Panc1 (cell line): ENCODE measurements around the gene PNO1. TPM values are rescaled to one million over a fixed set of nuclear protein-coding genes. Genes with fewer than 3 reads are reported as not detected.

ENCODE experiments used
- ATAC-seq: fragments of 200-7000 bp; cut with Tn5 transposase; 2 replicates; pipeline ENCODE4 v1.9.1; 2020; ENCODE audit warnings: mild to moderate bottlenecking, moderate library complexity
- BruUV-seq: library from RNA; stranded (reverse); fragments of 400-500 nt; replicated peaks from 2 replicates; lab custom pipeline; 2021; lab: Mats Ljungman, UMichigan
- CTCF ChIA-PET: fragments of 300-600 bp; sonication (Branson Sonifier 250); formaldehyde crosslinking; loops from one replicate; lab custom pipeline; 2022; ENCODE audit warnings: antibody characterized with exemption; lab: Charles Lee
- POLR2A ChIA-PET: fragments of 300-600 bp; sonication (Branson Sonifier 250); formaldehyde crosslinking; loops from one replicate; lab custom pipeline; 2022; ENCODE audit warnings: antibody characterized with exemption; lab: Charles Lee
- DNase-seq: peaks from one replicate; pipeline ENCODE4 v3.0.0-alpha.2; 2010; ENCODE audit warnings: low read depth, low spot score
- H3K27ac ChIP-seq: 2 replicates; pipeline ENCODE4 v1.5.1; 2011; ENCODE audit warnings: mild to moderate bottlenecking, low read length, inconsistent platforms
- H3K27me3 ChIP-seq: fragments of 200-500 bp; sonication (Bioruptor generic); 2 replicates; pipeline ENCODE4 v1.6.0; 2014; ENCODE audit warnings: low read length, inconsistent platforms; ENCODE audit not compliant: control insufficient read depth, insufficient read depth
- H3K36me3 ChIP-seq: fragments of 200-500 bp; sonication (Bioruptor generic); 2 replicates; pipeline ENCODE4 v1.5.1; 2014; ENCODE audit warnings: inconsistent platforms, mild to moderate bottlenecking, low read length, moderate library complexity; ENCODE audit not compliant: control insufficient read depth, insufficient read depth
- H3K4me1 ChIP-seq: 2 replicates; pipeline ENCODE4 v1.5.1; 2011; ENCODE audit warnings: inconsistent platforms, mild to moderate bottlenecking, low read length, moderate library complexity; ENCODE audit not compliant: control insufficient read depth, insufficient read depth
- H3K4me3 ChIP-seq, 2 experiments: 2 replicates each; pipeline ENCODE4 v1.5.1; 2011 to 2012; ENCODE audit warnings: low read depth in 2 of 2, low read length in 2 of 2, mild to moderate bottlenecking in 2 of 2, inconsistent platforms in 1 of 2, moderate library complexity in 1 of 2
- H3K9me3 ChIP-seq: fragments of 200-500 bp; sonication (Bioruptor generic); 2 replicates; pipeline ENCODE4 v1.5.1; 2014; ENCODE audit warnings: low read depth, mild to moderate bottlenecking, inconsistent platforms, low read length, moderate library complexity; ENCODE audit not compliant: control insufficient read depth, insufficient read depth
- POLR2AphosphoS5 ChIP-seq: IDR thresholded peaks from 2 replicates; pipeline ENCODE4 v1.6.1; 2012; ENCODE audit warnings: mild to moderate bottlenecking, low read depth, low read length, moderate library complexity
- SIN3A ChIP-seq: IDR thresholded peaks from 2 replicates; pipeline ENCODE4 v1.6.1; 2012; ENCODE audit warnings: low read depth, mild to moderate bottlenecking, low read length, moderate library complexity, borderline replicate concordance; ENCODE audit not compliant: insufficient read depth
- TCF7L2 ChIP-seq: IDR thresholded peaks from 2 replicates; pipeline ENCODE4 v1.6.1; 2011; ENCODE audit warnings: mild to moderate bottlenecking, low read depth, low read length, inconsistent platforms
- in situ Hi-C: cut with HindIII; loops from 2 replicates; pipeline ENCODE4 v1.10.0; 2016; ENCODE audit warnings: low sequenced_read_pairs, low pct_unique_long_range_greater_than_20kb
- intact Hi-C: fragments of 100-400 bp; cut with micrococcal nuclease; formaldehyde crosslinking; loops from one replicate; pipeline ENCODE4 v1.10.0; 2022; ENCODE audit not compliant: unreplicated experiment
- total RNA-seq: library from RNA; stranded (reverse); gene quantifications from one replicate; pipeline ENCODE4 v1.2.1, GENCODE V29; 2021; ENCODE audit not compliant: unreplicated experiment
- TF ChIP-seq, protein P1 (sequence below), 2 experiments: IDR thresholded peaks; 2 replicates each; pipeline ENCODE4 v1.6.1; 2011 to 2012; ENCODE audit warnings: low read depth in 2 of 2, control low read depth in 1 of 2, low read length in 1 of 2, mild to moderate bottlenecking in 1 of 2, moderate library complexity in 1 of 2; ENCODE audit not compliant: insufficient read depth in 1 of 2
- TF ChIP-seq, protein P2 (sequence below): fragments of 450-650 bp; IDR thresholded peaks from 2 replicates; pipeline ENCODE4 v1.5.1; 2017; ENCODE audit warnings: mild to moderate bottlenecking

PNO1 gene
- total RNA-seq, 1 experiment from 2014 or later, result 37.7 TPM

DNA sequence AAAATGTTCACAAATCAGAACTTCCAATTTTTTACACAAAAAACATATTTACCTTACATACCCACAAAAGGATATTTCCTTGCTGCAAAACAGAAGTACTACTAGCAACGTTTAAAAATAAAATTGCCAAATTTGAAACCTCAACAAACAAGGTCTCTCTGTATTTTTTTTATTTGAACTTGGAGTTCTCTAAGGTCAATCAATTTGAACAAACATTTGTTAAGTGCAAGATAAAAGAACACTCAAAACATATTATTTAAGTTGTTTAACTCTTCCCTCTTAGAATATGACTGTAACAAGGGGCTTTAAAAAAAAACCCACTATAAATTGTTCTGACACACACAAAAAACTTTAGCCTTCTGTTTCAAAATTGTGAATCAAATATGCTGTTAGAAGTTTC is 29.6 kb downstream of the PNO1 start:
- H3K9me3 ChIP-seq, result no peaks in the 10 kb centered on the region
- DNase-seq (no peak), ATAC-seq (no peak)
- ChIA-PET POLR2A (no interaction called here), CTCF (interaction anchor here (0.6 kb wide), 1 partner anchor 22 kb away, joined by 6 read pairs; no protein-coding TSS in a partner anchor)
- peaks cover 12% of the 10 kb centered on the region for H3K4me1 ChIP-seq
- H3K27me3 ChIP-seq, result no peaks in the 10 kb centered on the region
- no peak overlapping the region for H3K27ac ChIP-seq
- intact Hi-C loops, result no loop called here
- in situ Hi-C loops, result no loop called here
- peaks cover 9% of the 10 kb centered on the region; the same call in 1 of the 2 replicates for H3K36me3 ChIP-seq
- H3K4me3 ChIP-seq, result no peak overlapping the region
- TF ChIP-seq, protein P1, sequence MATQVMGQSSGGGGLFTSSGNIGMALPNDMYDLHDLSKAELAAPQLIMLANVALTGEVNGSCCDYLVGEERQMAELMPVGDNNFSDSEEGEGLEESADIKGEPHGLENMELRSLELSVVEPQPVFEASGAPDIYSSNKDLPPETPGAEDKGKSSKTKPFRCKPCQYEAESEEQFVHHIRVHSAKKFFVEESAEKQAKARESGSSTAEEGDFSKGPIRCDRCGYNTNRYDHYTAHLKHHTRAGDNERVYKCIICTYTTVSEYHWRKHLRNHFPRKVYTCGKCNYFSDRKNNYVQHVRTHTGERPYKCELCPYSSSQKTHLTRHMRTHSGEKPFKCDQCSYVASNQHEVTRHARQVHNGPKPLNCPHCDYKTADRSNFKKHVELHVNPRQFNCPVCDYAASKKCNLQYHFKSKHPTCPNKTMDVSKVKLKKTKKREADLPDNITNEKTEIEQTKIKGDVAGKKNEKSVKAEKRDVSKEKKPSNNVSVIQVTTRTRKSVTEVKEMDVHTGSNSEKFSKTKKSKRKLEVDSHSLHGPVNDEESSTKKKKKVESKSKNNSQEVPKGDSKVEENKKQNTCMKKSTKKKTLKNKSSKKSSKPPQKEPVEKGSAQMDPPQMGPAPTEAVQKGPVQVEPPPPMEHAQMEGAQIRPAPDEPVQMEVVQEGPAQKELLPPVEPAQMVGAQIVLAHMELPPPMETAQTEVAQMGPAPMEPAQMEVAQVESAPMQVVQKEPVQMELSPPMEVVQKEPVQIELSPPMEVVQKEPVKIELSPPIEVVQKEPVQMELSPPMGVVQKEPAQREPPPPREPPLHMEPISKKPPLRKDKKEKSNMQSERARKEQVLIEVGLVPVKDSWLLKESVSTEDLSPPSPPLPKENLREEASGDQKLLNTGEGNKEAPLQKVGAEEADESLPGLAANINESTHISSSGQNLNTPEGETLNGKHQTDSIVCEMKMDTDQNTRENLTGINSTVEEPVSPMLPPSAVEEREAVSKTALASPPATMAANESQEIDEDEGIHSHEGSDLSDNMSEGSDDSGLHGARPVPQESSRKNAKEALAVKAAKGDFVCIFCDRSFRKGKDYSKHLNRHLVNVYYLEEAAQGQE (IDR thresholded peaks at IDR 0.05; ENCODE audit: insufficient read depth in 1 of 2, low read depth in 2 of 2, low read length in 1 of 2), result no peak
- TF ChIP-seq SIN3A, result no peak
- BruUV-seq, result no TSS peak

DNA sequence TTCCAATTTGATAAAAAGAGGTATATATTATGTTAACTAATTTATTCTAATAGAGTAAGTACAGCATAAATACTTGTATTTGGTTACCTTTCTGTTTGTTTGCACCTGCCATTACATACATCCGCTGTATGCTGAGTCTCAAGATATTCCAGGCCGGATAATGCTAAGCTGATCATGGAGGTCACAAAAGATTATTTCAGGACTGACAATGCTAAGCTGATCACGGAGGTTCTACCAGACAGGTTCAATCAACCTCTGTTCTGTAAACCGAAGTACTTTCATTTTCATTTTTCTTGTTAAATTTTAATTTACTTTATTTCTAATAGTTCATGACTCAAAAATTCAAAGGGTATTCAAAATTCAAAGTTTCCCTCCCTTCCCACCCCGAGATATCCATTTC is 31.1 kb downstream of the PNO1 start:
- CTCF ChIA-PET, result interaction anchor here (0.6 kb wide), 1 partner anchor 299 kb away, joined by 3 read pairs; no protein-coding TSS in a partner anchor
- BruUV-seq, result no TSS peak

More for the DNA sequence above, 31.1 kb downstream of the PNO1 start:
- intact Hi-C loops (no loop called here), in situ Hi-C loops (no loop called here)
- Histone ChIP-seq H3K9me3 (no peaks in the 10 kb centered on the region), H3K4me1 (peaks cover 20% of the 10 kb centered on the region), H3K27me3 (no peaks in the 10 kb centered on the region), H3K4me3 (no peak overlapping the region), H3K27ac (no peak overlapping the region), H3K36me3 (peaks cover 7% of the 10 kb centered on the region; the same call in 1 of the 2 replicates)
- no peak for DNase-seq
- POLR2A ChIA-PET, result no interaction called here
- TF ChIP-seq SIN3A (no peak), TCF7L2 (no peak), POLR2AphosphoS5 (no peak)
- TF ChIP-seq, protein P1 (IDR thresholded peaks at IDR 0.05; ENCODE audit: insufficient read depth in 1 of 2, low read depth in 2 of 2, low read length in 1 of 2), result no peak
- TF ChIP-seq, protein P2, sequence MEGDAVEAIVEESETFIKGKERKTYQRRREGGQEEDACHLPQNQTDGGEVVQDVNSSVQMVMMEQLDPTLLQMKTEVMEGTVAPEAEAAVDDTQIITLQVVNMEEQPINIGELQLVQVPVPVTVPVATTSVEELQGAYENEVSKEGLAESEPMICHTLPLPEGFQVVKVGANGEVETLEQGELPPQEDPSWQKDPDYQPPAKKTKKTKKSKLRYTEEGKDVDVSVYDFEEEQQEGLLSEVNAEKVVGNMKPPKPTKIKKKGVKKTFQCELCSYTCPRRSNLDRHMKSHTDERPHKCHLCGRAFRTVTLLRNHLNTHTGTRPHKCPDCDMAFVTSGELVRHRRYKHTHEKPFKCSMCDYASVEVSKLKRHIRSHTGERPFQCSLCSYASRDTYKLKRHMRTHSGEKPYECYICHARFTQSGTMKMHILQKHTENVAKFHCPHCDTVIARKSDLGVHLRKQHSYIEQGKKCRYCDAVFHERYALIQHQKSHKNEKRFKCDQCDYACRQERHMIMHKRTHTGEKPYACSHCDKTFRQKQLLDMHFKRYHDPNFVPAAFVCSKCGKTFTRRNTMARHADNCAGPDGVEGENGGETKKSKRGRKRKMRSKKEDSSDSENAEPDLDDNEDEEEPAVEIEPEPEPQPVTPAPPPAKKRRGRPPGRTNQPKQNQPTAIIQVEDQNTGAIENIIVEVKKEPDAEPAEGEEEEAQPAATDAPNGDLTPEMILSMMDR, result no peak
- ATAC-seq, result no peak
